NCI-H748 (cell line): ENCODE measurements around the gene MPDZ.
A peak's percentile ranks its signal among the peaks of the same experiment; 100 is the strongest.

Experiments used
- DNase-seq: peaks from one replicate; lab custom pipeline; 2025; ENCODE audit not compliant: unreplicated experiment; lab: John Stamatoyannopoulos, UW

MPDZ gene

DNA sequence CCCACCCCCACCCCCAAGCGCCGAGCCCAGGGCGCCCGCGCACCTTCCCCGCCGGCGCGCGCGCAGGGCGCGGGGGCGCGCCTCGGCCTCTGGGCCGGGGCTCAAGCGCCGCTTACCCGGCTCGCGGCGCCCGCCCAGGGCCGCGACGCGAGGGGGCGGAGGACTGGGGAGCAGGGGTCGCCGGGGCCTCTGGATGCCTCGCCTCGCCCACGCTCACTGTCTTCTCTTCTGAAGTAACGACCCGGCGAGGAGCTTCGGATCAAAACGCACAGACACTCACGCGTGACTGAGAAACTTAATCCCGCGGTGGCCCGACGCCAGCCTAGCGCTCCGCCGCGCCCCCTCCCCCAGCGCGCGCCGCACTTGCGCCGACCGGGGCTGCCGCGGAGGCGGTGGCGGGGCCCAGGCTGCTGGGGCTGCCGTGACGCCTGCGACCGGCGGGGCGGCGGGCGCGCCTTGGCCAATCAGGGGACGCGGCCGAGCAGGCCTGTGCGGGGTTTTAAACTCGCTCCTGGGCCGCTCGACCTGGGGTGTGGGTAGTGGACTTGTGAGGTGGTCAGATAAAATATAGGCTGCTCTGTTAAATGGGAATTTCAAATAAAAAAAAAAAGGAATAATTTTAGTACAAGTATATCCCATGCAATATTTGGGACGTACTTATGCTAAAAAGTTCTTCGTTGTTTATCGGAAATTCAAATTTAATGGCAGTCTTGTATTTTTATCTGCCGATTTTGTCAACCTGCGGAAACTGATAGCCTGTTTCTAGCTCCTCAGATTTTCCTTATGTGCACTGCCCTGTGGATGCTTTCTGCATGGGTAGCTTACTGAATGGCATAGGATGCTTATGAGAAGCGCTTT is at the start of gene MPDZ:
Gene MPDZ (minus strand): TSS at position 409 of the 858 bp plus-strand sequence. CDS start 29,377 bp downstream, outside the sequence.
- DNase-seq = peak; percentile 90

- DNase-seq = no peak
These were observed 45.5 kb upstream of the MPDZ start for GRCh38 chr9:13324988-13325387.

DNA sequence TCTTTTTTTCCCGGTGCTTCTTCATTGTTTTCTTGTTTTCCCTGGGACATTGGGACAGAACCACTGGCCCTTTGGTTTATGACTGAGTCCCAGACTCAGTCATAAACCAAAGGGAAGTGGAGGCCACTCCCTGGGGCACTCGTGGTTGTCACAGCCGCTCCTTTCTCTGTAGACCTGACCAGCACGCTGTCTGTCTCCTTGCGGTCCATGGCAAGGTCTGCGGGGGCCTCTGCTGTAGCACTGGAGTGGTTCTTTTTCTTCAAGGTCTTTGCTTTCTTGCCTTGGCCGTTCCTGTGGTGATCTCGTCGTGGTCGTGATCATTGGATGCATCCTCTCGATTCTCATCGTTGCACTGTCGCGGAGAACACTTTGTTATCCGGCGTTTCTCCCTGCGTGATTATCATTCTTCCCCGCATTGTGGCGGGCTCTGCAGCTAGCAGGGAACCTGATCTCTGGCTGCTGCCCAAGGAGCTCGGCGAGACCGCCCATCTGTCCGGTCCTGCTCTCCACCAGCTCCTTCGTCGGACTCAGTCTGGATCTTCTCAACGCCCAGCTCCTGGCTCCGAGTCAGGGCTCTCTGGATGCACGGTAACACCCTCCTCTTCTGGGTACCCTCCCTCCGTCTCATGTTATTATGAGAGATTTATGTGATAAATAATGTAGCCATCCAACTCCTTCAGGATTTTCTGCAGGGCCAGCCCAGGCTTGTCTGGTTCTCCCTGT is 43.5 kb upstream of the MPDZ start:
- no peak for DNase-seq

GRCh38 chr9:13318027-13318426 is 38.5 kb upstream of the MPDZ start:
- DNase-seq = no peak

DNA sequence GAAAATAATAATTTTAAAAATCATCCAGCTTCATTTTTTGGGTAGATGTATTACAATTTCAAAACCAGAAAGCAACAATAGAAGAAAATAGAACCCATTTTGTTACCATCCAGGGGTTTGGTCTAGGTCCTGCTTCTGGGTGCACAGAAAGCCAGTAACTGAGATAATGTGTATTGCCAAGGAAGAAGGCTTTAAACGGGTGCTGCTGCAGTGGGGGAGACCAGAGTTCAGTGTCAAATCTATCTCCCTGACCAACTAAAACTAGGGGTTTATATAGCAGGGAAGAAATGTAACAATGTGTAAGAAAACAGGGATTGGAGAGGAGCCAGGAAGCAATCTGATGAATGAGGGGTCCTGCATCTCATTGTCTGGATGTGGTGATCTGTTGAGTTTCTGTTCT is 17.5 kb upstream of the MPDZ start:
- no peak for DNase-seq

DNA sequence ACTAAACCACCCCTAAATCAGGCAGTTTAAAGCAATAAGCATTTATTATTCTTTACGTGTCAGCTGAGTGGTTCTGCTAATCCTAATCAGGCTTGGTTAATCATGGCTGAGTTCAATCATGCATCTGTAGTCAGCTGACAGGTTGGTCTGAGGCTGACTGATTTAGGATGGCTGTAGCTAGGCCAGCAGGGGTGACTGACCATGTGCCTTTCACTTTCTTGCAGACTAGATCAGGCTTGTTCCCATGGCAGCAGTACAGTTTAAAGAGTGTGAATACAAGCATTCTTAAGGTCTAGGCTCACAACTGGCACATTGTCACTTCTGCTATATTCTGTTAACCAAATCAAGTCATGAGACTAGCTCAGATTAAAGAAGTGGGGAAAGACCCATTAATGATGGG is 16.1 kb upstream of the MPDZ start:
- DNase-seq = no peak

DNA sequence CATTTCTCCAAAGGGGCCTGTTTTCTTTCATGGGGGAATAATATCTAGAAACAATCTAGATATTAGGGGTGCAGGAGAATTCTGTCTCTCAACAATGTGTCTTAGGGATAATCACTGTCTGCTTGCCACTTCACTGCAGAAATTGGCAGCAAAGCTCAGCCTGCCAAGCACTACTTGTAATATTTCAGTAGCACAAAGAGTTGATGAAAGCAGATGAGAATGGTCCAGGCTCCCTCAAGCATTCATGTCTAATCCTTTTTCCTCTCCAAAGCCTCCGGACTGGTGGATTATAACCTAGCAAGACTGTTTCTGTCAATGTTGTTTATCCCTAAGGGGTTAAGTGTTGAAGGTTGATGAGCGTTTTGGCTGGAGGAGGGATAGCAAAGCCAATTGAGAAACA is 13.3 kb upstream of the MPDZ start:
- no peak for DNase-seq

DNA sequence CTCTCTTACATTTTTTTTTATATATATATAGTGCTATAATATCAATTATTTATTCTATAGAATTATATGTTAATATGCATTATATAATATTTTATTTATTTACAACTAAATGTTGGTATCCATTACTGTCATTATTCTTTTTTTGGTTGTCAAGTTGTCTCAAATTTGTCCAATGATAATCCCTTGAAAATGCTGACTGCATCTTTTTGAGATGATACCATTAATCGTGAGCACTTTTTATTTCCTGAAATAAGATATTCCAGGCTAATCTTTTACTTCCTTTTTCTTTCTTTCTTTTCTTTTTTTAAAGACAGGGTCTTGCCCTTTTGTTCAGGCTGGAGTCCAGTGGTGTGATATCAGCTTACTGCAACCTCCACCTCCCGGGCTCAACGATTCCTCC is 12.7 kb upstream of the MPDZ start:
- no peak for DNase-seq

- no peak for DNase-seq
These were observed 12.2 kb upstream of the MPDZ start for GRCh38 chr9:13291718-13292117.

DNA sequence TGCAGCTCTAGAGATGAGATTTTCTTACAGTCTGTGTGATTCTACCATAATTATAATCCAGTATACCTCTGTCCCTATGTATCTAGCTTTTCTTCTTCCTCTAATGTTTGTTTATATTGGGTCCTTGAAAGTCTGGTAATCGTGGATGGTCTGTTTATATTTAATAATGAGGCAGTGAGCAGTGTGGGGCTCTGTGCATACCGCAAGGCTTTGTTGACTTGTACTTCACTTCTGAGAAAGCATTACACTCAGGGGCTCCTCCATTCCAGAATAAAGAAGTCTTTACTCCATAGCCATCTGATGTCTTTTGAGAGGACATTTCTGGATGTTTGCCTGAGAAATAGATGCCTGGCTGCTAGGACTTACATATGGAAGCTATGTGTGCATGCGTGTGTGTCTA is 4.5 kb upstream of the MPDZ start:
- DNase-seq = peak; percentile 20

- no peak for DNase-seq
These were observed 3.5 kb upstream of the MPDZ start for GRCh38 chr9:13282998-13283397.

DNA sequence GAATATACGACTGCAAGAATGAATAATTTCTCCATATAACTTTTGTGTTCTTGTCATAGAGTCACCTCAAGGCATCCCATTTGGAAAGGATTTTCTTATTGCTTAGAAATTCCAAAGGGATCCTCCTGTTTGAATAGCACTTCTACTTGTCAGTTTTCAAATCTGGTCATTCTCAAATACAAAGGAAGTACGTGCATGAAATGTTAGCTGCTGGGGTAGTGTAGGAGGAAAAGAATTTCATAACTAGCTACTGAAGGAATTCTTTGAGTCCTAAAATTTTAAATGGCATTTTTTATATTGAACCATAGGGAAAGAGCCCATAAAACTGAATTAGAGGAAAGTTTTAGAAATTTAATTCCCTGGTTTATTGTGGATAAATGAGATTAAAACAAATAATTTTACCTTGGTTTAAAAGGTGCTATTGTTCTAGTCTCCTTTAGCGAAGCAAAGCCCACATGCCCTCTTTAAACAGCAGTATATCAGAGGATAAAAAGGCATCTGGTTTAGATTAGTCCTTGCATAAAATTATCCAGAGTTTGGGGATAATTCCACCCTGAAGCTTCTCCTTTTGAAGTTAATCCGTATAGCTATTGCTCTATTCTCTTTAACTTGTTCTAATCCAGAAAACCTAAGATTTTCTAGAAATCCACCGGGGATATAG is 2.0 kb upstream of the MPDZ start:
- DNase-seq = no peak

- DNase-seq = peak; percentile 87
These were observed 885 bp downstream of the MPDZ start for GRCh38 chr9:13278368-13279246.

DNA sequence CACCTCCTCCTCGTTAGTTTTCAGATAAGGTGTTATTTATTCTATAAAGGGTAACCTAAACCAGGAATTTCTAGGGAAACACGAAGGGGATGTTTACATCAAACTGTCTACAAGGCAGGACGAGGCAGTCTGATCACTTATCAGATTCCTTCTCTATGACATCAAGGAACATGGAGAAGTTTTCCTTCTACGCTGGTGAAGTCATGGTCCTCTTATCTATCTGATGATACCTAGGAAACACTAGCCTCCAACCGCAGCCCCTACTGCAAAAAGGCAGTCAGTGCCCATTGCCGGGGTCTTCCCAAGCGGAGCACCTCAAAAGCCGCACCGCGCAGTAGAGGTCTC is 1.5 kb downstream of the MPDZ start:
- DNase-seq = no peak

DNA sequence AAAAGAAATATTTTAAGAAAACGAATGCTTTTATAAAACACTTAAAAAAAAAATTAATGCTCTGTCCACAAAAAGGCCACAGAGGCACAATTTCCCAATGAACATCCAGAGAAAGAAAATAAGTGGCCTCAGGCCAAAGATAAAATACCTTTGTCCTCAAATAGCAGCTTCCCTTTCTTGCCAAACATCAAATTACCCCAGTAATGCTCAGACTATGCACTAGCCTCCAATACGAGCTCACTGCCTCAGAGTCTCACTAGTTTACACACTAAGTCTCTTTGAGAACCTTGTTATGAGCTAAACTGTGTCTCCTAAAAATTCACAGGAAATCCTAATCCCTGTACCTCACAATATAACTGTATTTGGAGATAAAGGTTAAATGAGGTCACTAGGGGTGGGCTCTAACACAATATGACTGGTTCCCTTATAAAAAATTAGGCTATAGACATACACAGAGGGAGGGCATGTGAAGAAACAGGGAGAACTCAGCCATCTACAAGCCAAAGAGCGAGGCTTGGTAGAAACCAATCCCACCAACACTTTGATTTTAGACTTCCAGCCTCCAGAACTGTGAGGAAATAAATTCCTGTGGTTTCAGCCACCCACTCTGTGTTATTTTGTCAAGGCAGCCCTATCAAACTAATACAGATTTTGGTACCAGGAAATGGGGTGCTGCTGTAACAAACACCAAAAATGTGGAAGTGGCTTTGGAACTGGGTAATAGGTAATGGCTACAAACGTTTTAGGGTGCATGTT is 4.4 kb downstream of the MPDZ start:
- DNase-seq = no peak

- DNase-seq = no peak
These were observed 8.8 kb downstream of the MPDZ start for GRCh38 chr9:13270734-13271133.

GRCh38 chr9:13269589-13270452 is 9.7 kb downstream of the MPDZ start:
- peak; percentile 35 for DNase-seq

DNA sequence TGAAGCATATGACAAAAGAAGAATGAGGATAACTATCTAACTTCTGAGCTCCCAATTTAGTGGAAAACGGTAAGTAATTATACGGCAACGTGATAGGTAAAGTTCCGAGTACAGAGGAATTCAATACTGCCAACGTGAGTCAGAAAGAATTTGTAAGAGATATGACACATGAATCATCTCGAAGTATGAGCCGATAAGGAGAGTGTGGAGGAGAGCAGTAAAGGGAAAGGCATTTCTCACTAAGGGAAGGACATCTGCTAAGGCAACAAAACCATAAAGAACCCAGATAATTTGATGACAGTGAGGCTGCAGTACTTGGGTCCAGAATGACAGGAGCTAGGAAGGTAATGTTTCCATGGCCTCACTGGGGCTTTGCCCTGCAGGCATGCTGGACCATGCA is 11.0 kb downstream of the MPDZ start:
- DNase-seq = no peak

GRCh38 chr9:13267743-13268142 is 11.7 kb downstream of the MPDZ start:
- DNase-seq = no peak
